Ovary (tissue), 9 donors: ENCODE data around the gene FLYWCH2. TPM values are rescaled to one million over a fixed set of nuclear protein-coding genes. Genes with fewer than 3 reads are reported as not detected.
"Not testable (repeated sequence)": the region's sequence is repeated elsewhere in the genome, so short reads cannot be mapped to it uniquely, and the experiment has no call there.

Experiments
- DNase-seq, 5 donors: peaks; one replicate each; pipeline ENCODE4 v3.0.0-alpha.2; 2019 to 2020
- H3K27ac ChIP-seq, 2 donors: fragments of 200-600 bp; one replicate each; pipeline versions ENCODE4 v1.5.1 to v1.8.0; 2019 to 2022
- H3K27me3 ChIP-seq: fragments of 200-600 bp; one replicate; pipeline ENCODE4 v1.8.0; 2022
- H3K36me3 ChIP-seq: fragments of 200-600 bp; sonication (generic); one replicate; pipeline ENCODE4 v1.5.1; 2019
- H3K4me1 ChIP-seq: one replicate; pipeline ENCODE4 v1.8.1; 2013; ENCODE audit warnings: mild to moderate bottlenecking, moderate library complexity; ENCODE audit not compliant: insufficient read depth
- H3K4me3 ChIP-seq: fragments of 200-600 bp; sonication (generic); one replicate; pipeline ENCODE4 v1.5.1; 2017
- H3K9me3 ChIP-seq, 2 donors: fragments of 200-600 bp in 1 of 2; sonication (generic) in 1 of 2; one replicate each; pipeline versions ENCODE4 v1.5.1 to v1.8.1; 2013 to 2019; ENCODE audit warnings: mild to moderate bottlenecking in 1 of 2, moderate library complexity in 1 of 2
- CTCF ChIP-seq, 3 donors: fragments of 450-650 bp in 2 of 3; fragments of 200-600 bp in 1 of 3; IDR thresholded peaks; one replicate each; pipeline versions ENCODE4 v1.5.1 to v1.8.0; 2016 to 2022; ENCODE audit warnings: antibody characterized with exemption in 3 of 3, mild to moderate bottlenecking in 1 of 3
- EP300 ChIP-seq: sonication (generic); formaldehyde crosslinking; IDR thresholded peaks from one replicate; pipeline ENCODE4 v1.6.1; 2017; ENCODE audit warnings: antibody characterized with exemption
- POLR2A ChIP-seq: fragments of 450-650 bp; IDR thresholded peaks from one replicate; pipeline ENCODE4 v1.6.1; 2017; ENCODE audit warnings: antibody characterized with exemption, mild to moderate bottlenecking, moderate library complexity
- WGBS, 3 donors: extraction: QIAGEN DNeasy Blood & Tissue Kit in 1 of 3; methylation state at CpG; one replicate each; pipeline versions ENCODE4 v1.1.5 to v1.1.7; 2013 to 2017; 5-methylcytosine and 5-hydroxymethylcytosine counted together
- intact Hi-C, 4 donors: fragments of 100-400 bp; cut with DNase I; formaldehyde crosslinking; loops; one replicate each; pipeline versions ENCODE4 v1.11.0 to v1.15.1; 2022 to 2023
- polyA plus RNA-seq, 2 donors: library from polyadenylated mRNA; stranded (reverse); fragments of 200-250 nt in 1 of 2; fragments of 350-450 nt in 1 of 2; fragmentation: Illumina TruSeq in 1 of 2; extraction: RNeasy Lipid Tissue Mini Kit (QIAGEN cat#74804) in 1 of 2; gene quantifications; one replicate each; pipeline ENCODE4 v1.2.3, GENCODE V29; 2013 to 2014
- total RNA-seq, 7 donors: library from RNA; depleted of rRNA in 2 of 7; stranded (reverse); fragments of >200 nt in 2 of 7; fragmentation: NEBNext Ultra II Directional in 3 of 7; extraction: Animal tissue kit (Norgen Biotek cat#: 25700) in 3 of 7; gene quantifications; one replicate each; pipeline versions ENCODE4 v1.1.0 to v1.2.4, GENCODE V29; 2016 to 2023
- donor health status: DM: no; HTN: no; CAD: no; lungs with moderate emphysema.
- donor health status: DM: no; HTN: no; CAD: no.
- donor health status: Bipolar disorder and iron deficiency.
- donor health status: DM: yes; HTN: yes; CAD: no.
- donor health status: DM: no; HTN: no; CAD: no.
- donor health status: DM: yes; HTN: yes; CAD: no.

FLYWCH2 gene
- total and polyA plus RNA-seq, 9 donors, result 3.0 to 50.9 (median 30.6) TPM

GRCh38 chr16:2924901-2925755 is 42.1 kb downstream of the FLYWCH2 start:
- H3K27me3 ChIP-seq, result no peaks in the 10 kb centered on the region
- no peak for DNase-seq
- H3K27ac ChIP-seq, result no peak overlapping the region
- no peak for TF ChIP-seq CTCF (IDR thresholded peaks at IDR 0.05)
- no peak for TF ChIP-seq EP300
- intact Hi-C loops, result loop anchor here in 1 of 4 donors (5.0 kb wide), 1 partner anchor 48 kb away; no protein-coding TSS in a partner anchor
- peaks cover 1% of the 10 kb centered on the region for H3K4me1 ChIP-seq
- no peaks in the 10 kb centered on the region for H3K9me3 ChIP-seq
- no peak overlapping the region for H3K4me3 ChIP-seq
- no peaks in the 10 kb centered on the region for H3K36me3 ChIP-seq
- WGBS, 3 donors, result 77 to 81% (median 77%) methylated on average over 42 of the region's 42 CpGs

- DNase-seq, result no peak
- no peaks in the 10 kb centered on the region for H3K27me3 ChIP-seq
- no peak overlapping the region for H3K27ac ChIP-seq
- intact Hi-C loops, result loop anchor here in 1 of 4 donors (5.0 kb wide), 1 partner anchor 49 kb away; no protein-coding TSS in a partner anchor
- WGBS, 3 donors, result 68 to 73% (median 69%) methylated on average over 9 of the region's 9 CpGs
- no peak overlapping the region for H3K4me3 ChIP-seq
- no peaks in the 10 kb centered on the region for H3K36me3 ChIP-seq
- no peaks in the 10 kb centered on the region for H3K9me3 ChIP-seq
- no peak for TF ChIP-seq EP300
- TF ChIP-seq CTCF (IDR thresholded peaks at IDR 0.05), result no peak
- TF ChIP-seq POLR2A, result no peak
- peaks cover 1% of the 10 kb centered on the region for H3K4me1 ChIP-seq
Observed at GRCh38 chr16:2925951-2926649, 43.1 kb downstream of the FLYWCH2 start.

GRCh38 chr16:2926650-2926999 is 43.6 kb downstream of the FLYWCH2 start:
- no peaks in the 10 kb centered on the region for H3K9me3 ChIP-seq
- intact Hi-C loops, result loop anchor here in 1 of 4 donors (5.0 kb wide), 1 partner anchor 49 kb away; no protein-coding TSS in a partner anchor
- H3K36me3 ChIP-seq, result no peaks in the 10 kb centered on the region
- H3K4me1 ChIP-seq, result peaks cover 1% of the 10 kb centered on the region
- DNase-seq, result no peak
- WGBS, 3 donors, result 74 to 76% (median 76%) methylated on average over 5 of the region's 5 CpGs
- no peaks in the 10 kb centered on the region for H3K27me3 ChIP-seq
- no peak overlapping the region for H3K27ac ChIP-seq
- H3K4me3 ChIP-seq, result no peak overlapping the region
- TF ChIP-seq EP300, result no peak
- no peak for TF ChIP-seq POLR2A
- no peak for TF ChIP-seq CTCF (IDR thresholded peaks at IDR 0.05)

- Histone ChIP-seq H3K9me3 (no peaks in the 10 kb centered on the region), H3K4me1 (peaks cover 1% of the 10 kb centered on the region), H3K36me3 (no peaks in the 10 kb centered on the region), H3K27ac (no peak overlapping the region), H3K4me3 (no peak overlapping the region), H3K27me3 (no peaks in the 10 kb centered on the region)
- 5 to 7% (median 6%) methylated on average over 19 of the region's 19 CpGs for WGBS, 3 donors
- TF ChIP-seq POLR2A (no peak), CTCF (IDR thresholded peaks at IDR 0.05) (peak; percentile 74 to 91 (median 89))
- intact Hi-C loops, result loop anchor here in 1 of 4 donors (5.0 kb wide), 1 partner anchor 50 kb away; no protein-coding TSS in a partner anchor
- DNase-seq, result peak; percentile 71 to 89 (median 84)
Observed at GRCh38 chr16:2927010-2927646, 44.1 kb downstream of the FLYWCH2 start.

- not testable (repeated sequence) for H3K36me3 ChIP-seq, H3K4me3 ChIP-seq, DNase-seq, H3K4me1 ChIP-seq, H3K27me3 ChIP-seq, H3K9me3 ChIP-seq, H3K27ac ChIP-seq
- 84 to 89% (median 87%) methylated on average over 4 of the region's 4 CpGs for WGBS, 3 donors
- intact Hi-C loops, result loop anchor here in 1 of 4 donors (5.0 kb wide), 1 partner anchor 51 kb away; no protein-coding TSS in a partner anchor
Observed at GRCh38 chr16:2928151-2928550, 45.1 kb downstream of the FLYWCH2 start.
